ELF-1 (cell line): ENCODE data around the gene TSSK2.
"Not testable (repeated sequence)": the region's sequence is repeated elsewhere in the genome, so short reads cannot be mapped to it uniquely, and the experiment has no call there.

ENCODE experiments used
- DNase-seq: peaks from one replicate; pipeline ENCODE4 v3.0.0-alpha.2; 2016; ENCODE audit warnings: low read depth, low spot score

TSSK2 gene

GRCh38 chr22:19143212-19143611 is 12.1 kb downstream of the TSSK2 start:
- DNase-seq, result no peak

- no peak for DNase-seq
These were observed 12.9 kb downstream of the TSSK2 start for GRCh38 chr22:19143967-19144400.

- no peak for DNase-seq
These were observed 15.3 kb downstream of the TSSK2 start for GRCh38 chr22:19146215-19146968.

- peak; percentile 20 for DNase-seq
These were observed 16.2 kb downstream of the TSSK2 start for GRCh38 chr22:19147195-19147780.

GRCh38 chr22:19148417-19149046 is 17.4 kb downstream of the TSSK2 start:
- DNase-seq, result peak; percentile 10

- peak; percentile 56 for DNase-seq
These were observed 18.2 kb downstream of the TSSK2 start for GRCh38 chr22:19149047-19149883.

GRCh38 chr22:19149991-19150390 is 18.9 kb downstream of the TSSK2 start, which contains the start of gene GSC2:
Gene GSC2, minus strand, starts transcription at chr22:19150292. Its CDS starts 9 bp downstream, at chr22:19150283.
- DNase-seq, result no peak

GRCh38 chr22:19150482-19151328 is 19.6 kb downstream of the TSSK2 start:
- no peak for DNase-seq

- no peak for DNase-seq
These were observed 20.5 kb downstream of the TSSK2 start for GRCh38 chr22:19151329-19152191.

GRCh38 chr22:19152942-19153883 is 22.1 kb downstream of the TSSK2 start:
- DNase-seq, result no peak

- not testable (repeated sequence) for DNase-seq
These were observed 25.0 kb downstream of the TSSK2 start for GRCh38 chr22:19156109-19156508.

GRCh38 chr22:19158649-19159048 is 27.5 kb downstream of the TSSK2 start:
- DNase-seq, result not testable (repeated sequence)

GRCh38 chr22:19164425-19164824 is 33.3 kb downstream of the TSSK2 start:
- no peak for DNase-seq

- DNase-seq, result no peak
These were observed 35.3 kb downstream of the TSSK2 start for GRCh38 chr22:19166421-19166820.

- DNase-seq, result no peak
These were observed 36.2 kb downstream of the TSSK2 start for GRCh38 chr22:19167106-19167869.

GRCh38 chr22:19168088-19168890 is 37.2 kb downstream of the TSSK2 start:
- DNase-seq, result no peak
